Upper lobe of left lung (tissue), 6 donors: Measurements from ENCODE around the gene RAB11FIP3. TPM values are rescaled to one million over a fixed set of nuclear protein-coding genes. Genes with fewer than 3 reads are reported as not detected.

Experiments used
- ATAC-seq, 2 donors: fragments of 200-7000 bp; cut with Tn5 transposase; one replicate each; pipeline ENCODE4 v1.9.1; 2022; ENCODE audit warnings: mild to moderate bottlenecking in 2 of 2, moderate library complexity in 2 of 2; ENCODE audit not compliant: low FRiP score in 2 of 2
- DNase-seq, 2 donors: peaks; one replicate each; pipeline ENCODE4 v3.0.0-alpha.2; 2019 to 2020
- H3K27ac ChIP-seq, 4 donors: fragments of 200-600 bp; sonication (generic); one replicate each; pipeline ENCODE4 v1.5.1; 2016 to 2019
- H3K27me3 ChIP-seq, 4 donors: fragments of 200-600 bp; sonication (generic); one replicate each; pipeline ENCODE4 v1.5.1; 2017 to 2019
- H3K36me3 ChIP-seq, 4 donors: fragments of 200-600 bp; sonication (generic); one replicate each; pipeline ENCODE4 v1.5.1; 2016 to 2019
- H3K4me1 ChIP-seq, 4 donors: fragments of 200-600 bp; sonication (generic); one replicate each; pipeline ENCODE4 v1.5.1; 2018 to 2019
- H3K4me3 ChIP-seq, 4 donors: fragments of 200-600 bp; sonication (generic); one replicate each; pipeline ENCODE4 v1.5.1; 2017 to 2019; ENCODE audit warnings: mild to moderate bottlenecking in 2 of 4, moderate library complexity in 1 of 4
- H3K9me3 ChIP-seq, 4 donors: fragments of 200-600 bp; sonication (generic); one replicate each; pipeline ENCODE4 v1.5.1; 2018 to 2019
- EP300 ChIP-seq, 4 donors: sonication (generic); formaldehyde crosslinking; IDR thresholded peaks; one replicate each; pipeline ENCODE4 v1.5.1; 2017; ENCODE audit warnings: antibody characterized with exemption in 4 of 4, control low read depth in 2 of 4
- POLR2A ChIP-seq, 4 donors: fragments of 450-650 bp; IDR thresholded peaks; one replicate each; pipeline ENCODE4 v1.5.1; 2016 to 2017; ENCODE audit warnings: antibody characterized with exemption in 4 of 4, mild to moderate bottlenecking in 2 of 4
- POLR2AphosphoS5 ChIP-seq, 2 donors: sonication (generic); formaldehyde crosslinking; IDR thresholded peaks; one replicate each; pipeline ENCODE4 v1.5.1; 2017; ENCODE audit warnings: antibody characterized with exemption in 2 of 2
- WGBS, 2 donors: methylation state at CpG; one replicate each; pipeline ENCODE4 v1.1.5; 2017 to 2018; 5-methylcytosine and 5-hydroxymethylcytosine counted together
- total RNA-seq, 6 donors: library from RNA; depleted of rRNA in 4 of 6; stranded (reverse); fragments of >200 nt in 4 of 6; gene quantifications; one replicate each; pipeline versions ENCODE4 v1.1.0 to v1.2.1, GENCODE V29; 2016 to 2021
- TF ChIP-seq, protein P1 (sequence below), 6 experiments: fragments of 450-650 bp in 4 of 6; fragments of 200-600 bp in 2 of 6; sonication (generic) in 2 of 6; IDR thresholded peaks; one replicate each; pipeline ENCODE4 v1.5.1; 2016 to 2019; ENCODE audit warnings: antibody characterized with exemption in 6 of 6
- donor health status: DM: no; HTN: no; CAD: no; lungs with moderate emphysema.
- donor health status: DM: no; HTN: yes; CAD: no; lungs with severe emphysema.

RAB11FIP3 gene
- total RNA-seq, 6 donors from 2014 or later = 38.9 to 95.3 (median 43.8) TPM

- ATAC-seq = peak in 1 of 2 donors; percentile 23
- H3K9me3 ChIP-seq = no peaks in the 10 kb centered on the region
- H3K27ac ChIP-seq = peak within 1 kb of the TSS; percentile 60 to 90 (median 80)
- H3K4me1 ChIP-seq = peaks cover 16 to 29% (median 26%) of the 10 kb centered on the region in 4 donors
- H3K27me3 ChIP-seq = no peaks in the 10 kb centered on the region
- 0% methylated on average over 3 to 34 of the region's 75 CpGs for WGBS, 2 donors
- TF ChIP-seq EP300 (IDR thresholded peaks at IDR 0.05) (no peak), POLR2AphosphoS5 (IDR thresholded peaks at IDR 0.05) (no peak), POLR2A (IDR thresholded peaks at IDR 0.05) (no peak)
- TF ChIP-seq, protein P1, sequence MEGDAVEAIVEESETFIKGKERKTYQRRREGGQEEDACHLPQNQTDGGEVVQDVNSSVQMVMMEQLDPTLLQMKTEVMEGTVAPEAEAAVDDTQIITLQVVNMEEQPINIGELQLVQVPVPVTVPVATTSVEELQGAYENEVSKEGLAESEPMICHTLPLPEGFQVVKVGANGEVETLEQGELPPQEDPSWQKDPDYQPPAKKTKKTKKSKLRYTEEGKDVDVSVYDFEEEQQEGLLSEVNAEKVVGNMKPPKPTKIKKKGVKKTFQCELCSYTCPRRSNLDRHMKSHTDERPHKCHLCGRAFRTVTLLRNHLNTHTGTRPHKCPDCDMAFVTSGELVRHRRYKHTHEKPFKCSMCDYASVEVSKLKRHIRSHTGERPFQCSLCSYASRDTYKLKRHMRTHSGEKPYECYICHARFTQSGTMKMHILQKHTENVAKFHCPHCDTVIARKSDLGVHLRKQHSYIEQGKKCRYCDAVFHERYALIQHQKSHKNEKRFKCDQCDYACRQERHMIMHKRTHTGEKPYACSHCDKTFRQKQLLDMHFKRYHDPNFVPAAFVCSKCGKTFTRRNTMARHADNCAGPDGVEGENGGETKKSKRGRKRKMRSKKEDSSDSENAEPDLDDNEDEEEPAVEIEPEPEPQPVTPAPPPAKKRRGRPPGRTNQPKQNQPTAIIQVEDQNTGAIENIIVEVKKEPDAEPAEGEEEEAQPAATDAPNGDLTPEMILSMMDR (IDR thresholded peaks at IDR 0.05) = no peak
- H3K4me3 ChIP-seq = peak within 1 kb of the TSS; percentile 63 to 87 (median 80)
- peaks cover 0 to 4% (median 0%) of the 10 kb centered on the region in 4 donors for H3K36me3 ChIP-seq
- peak in 1 of 2 donors; percentile 91 for DNase-seq
Measured at GRCh38 chr16:397135-397661, 28.3 kb upstream of the RAB11FIP3 start, which contains the start of gene NME4. Gene NME4, plus strand, starts transcription at chr16:397199. Its CDS starts 24 bp downstream, at chr16:397223.

DNA sequence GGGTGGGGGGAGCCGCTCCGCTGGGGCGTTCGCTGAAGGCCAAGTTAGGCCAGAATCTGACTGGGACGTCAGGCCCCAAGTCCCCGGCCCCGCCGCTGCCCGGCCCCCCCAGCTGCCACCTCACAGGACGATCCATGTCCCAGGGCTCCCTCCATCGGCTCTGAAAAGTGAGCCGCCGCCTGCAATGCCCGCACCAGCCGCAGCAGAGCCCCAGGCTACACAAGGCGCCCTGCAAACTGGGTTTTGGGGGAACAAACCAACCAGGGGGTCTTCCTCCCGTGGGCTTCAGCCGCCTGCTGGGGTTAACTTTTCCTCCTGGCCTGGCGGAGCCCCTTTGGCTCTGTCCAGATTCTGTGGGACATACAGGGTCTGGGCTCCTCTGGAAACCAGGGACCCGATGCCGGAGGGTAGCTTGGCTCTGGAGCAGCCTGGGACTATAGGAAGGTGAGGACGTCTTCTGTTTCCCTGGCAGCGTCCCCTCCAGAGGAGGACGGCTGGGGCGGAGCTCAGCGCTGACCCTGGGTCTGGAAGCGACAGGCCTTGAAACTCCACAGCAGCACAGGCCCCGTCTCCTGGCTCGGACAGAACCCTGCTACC is 27.6 kb upstream of the RAB11FIP3 start:
- H3K36me3 ChIP-seq = peaks cover 0 to 4% (median 0%) of the 10 kb centered on the region in 4 donors
- WGBS, 2 donors = 44 to 89% methylated on average over 4 to 20 of the region's 29 CpGs
- ATAC-seq = peak in 1 of 2 donors; percentile 60
- H3K4me3 ChIP-seq = peak overlapping the region in 3 of 4 donors; percentile 79 to 87 (median 82)
- H3K4me1 ChIP-seq = peaks cover 18 to 35% (median 31%) of the 10 kb centered on the region in 4 donors
- H3K27me3 ChIP-seq = no peaks in the 10 kb centered on the region
- TF ChIP-seq, protein P1 (IDR thresholded peaks at IDR 0.05) = peak; percentile 48 to 64 (median 59)
- TF ChIP-seq POLR2A (IDR thresholded peaks at IDR 0.05) = no peak
- DNase-seq = peak; percentile 80 to 93
- peak overlapping the region; percentile 43 to 90 (median 80) for H3K27ac ChIP-seq
- no peaks in the 10 kb centered on the region for H3K9me3 ChIP-seq

GRCh38 chr16:398561-399339 is 26.7 kb upstream of the RAB11FIP3 start:
- Histone ChIP-seq H3K4me1 (peaks cover 18 to 35% (median 31%) of the 10 kb centered on the region in 4 donors), H3K27me3 (no peaks in the 10 kb centered on the region)

GRCh38 chr16:399340-400019 is 26.0 kb upstream of the RAB11FIP3 start:
- Histone ChIP-seq H3K36me3 (peaks cover 0 to 4% (median 0%) of the 10 kb centered on the region in 4 donors), H3K4me3 (no peak overlapping the region), H3K9me3 (no peaks in the 10 kb centered on the region), H3K27ac (peak overlapping the region in 1 of 4 donors; percentile 96), H3K27me3 (no peaks in the 10 kb centered on the region), H3K4me1 (peaks cover 18 to 35% (median 31%) of the 10 kb centered on the region in 4 donors)
- no peak for TF ChIP-seq EP300 (IDR thresholded peaks at IDR 0.05)
- DNase-seq (no peak), ATAC-seq (no peak)
- 79 to 87% methylated on average over 15 to 21 of the region's 22 CpGs for WGBS, 2 donors

More at GRCh38 chr16:398561-399339, 26.7 kb upstream of the RAB11FIP3 start:
- Histone ChIP-seq H3K36me3 (peaks cover 0 to 4% (median 0%) of the 10 kb centered on the region in 4 donors), H3K9me3 (no peaks in the 10 kb centered on the region), H3K27ac (peak overlapping the region in 1 of 4 donors; percentile 82), H3K4me3 (no peak overlapping the region)
- no peak for TF ChIP-seq EP300 (IDR thresholded peaks at IDR 0.05)
- TF ChIP-seq, protein P1 (IDR thresholded peaks at IDR 0.05) = no peak
- no peak for TF ChIP-seq POLR2AphosphoS5 (IDR thresholded peaks at IDR 0.05)
- no peak for TF ChIP-seq POLR2A (IDR thresholded peaks at IDR 0.05)
- ATAC-seq (no peak), DNase-seq (peak in 1 of 2 donors; percentile 85)
- 70 to 84% methylated on average over 4 to 22 of the region's 24 CpGs for WGBS, 2 donors
